H9 (cell line): ENCODE measurements around the gene PDZD2. TPM values are rescaled to one million over a fixed set of nuclear protein-coding genes. Genes with fewer than 3 reads are reported as not detected.

Source experiments
- DNase-seq: peaks from one replicate; pipeline ENCODE4 v3.0.0-alpha.2; 2017
- H2AFZ ChIP-seq: one replicate; pipeline ENCODE4 v1.6.1; 2013; ENCODE audit warnings: mild to moderate bottlenecking, low read length, control low read depth, moderate library complexity
- H2AK5ac ChIP-seq: 2 replicates; pipeline ENCODE4 v1.6.1; 2013; ENCODE audit warnings: low read length, control low read depth, mixed read lengths; ENCODE audit not compliant: insufficient read length
- H2BK120ac ChIP-seq: one replicate; pipeline ENCODE4 v1.6.1; 2013; ENCODE audit warnings: low read depth, mild to moderate bottlenecking, low read length, control low read depth, inconsistent platforms; ENCODE audit not compliant: poor library complexity, severe bottlenecking
- H2BK12ac ChIP-seq: 2 replicates; pipeline ENCODE4 v1.6.1; 2013; ENCODE audit warnings: low read length, control low read depth, mixed read lengths, low read depth; ENCODE audit not compliant: insufficient read length
- H2BK15ac ChIP-seq: 2 replicates; pipeline ENCODE4 v1.6.1; 2013; ENCODE audit warnings: low read depth, low read length, control low read depth
- H2BK20ac ChIP-seq: one replicate; pipeline ENCODE4 v1.6.1; 2013; ENCODE audit warnings: low read depth, mild to moderate bottlenecking, low read length, control low read depth, inconsistent platforms; ENCODE audit not compliant: poor library complexity, severe bottlenecking
- H2BK5ac ChIP-seq: 2 replicates; pipeline ENCODE4 v1.6.1; 2013; ENCODE audit warnings: low read length, control low read depth, mixed read lengths; ENCODE audit not compliant: insufficient read length
- H3K14ac ChIP-seq: 2 replicates; pipeline ENCODE4 v1.6.1; 2013; ENCODE audit warnings: low read length, control low read depth; ENCODE audit not compliant: insufficient read depth
- H3K18ac ChIP-seq: 2 replicates; pipeline ENCODE4 v1.6.1; 2013; ENCODE audit warnings: low read depth, mild to moderate bottlenecking, mixed read lengths, low read length, control low read depth; ENCODE audit not compliant: insufficient read length
- H3K23ac ChIP-seq: 2 replicates; pipeline ENCODE4 v1.6.1; 2013; ENCODE audit warnings: low read length, control low read depth, mixed read lengths, low read depth; ENCODE audit not compliant: insufficient read length
- H3K23me2 ChIP-seq: 2 replicates; pipeline ENCODE4 v1.6.1; 2013; ENCODE audit warnings: low read depth, mild to moderate bottlenecking, mixed read lengths, low read length, control low read depth; ENCODE audit not compliant: insufficient read length, poor library complexity, severe bottlenecking
- H3K27ac ChIP-seq: 2 replicates; pipeline ENCODE4 v1.5.1; 2013; ENCODE audit warnings: low read length, control low read depth, mixed read lengths, low read depth; ENCODE audit not compliant: insufficient read length
- H3K27me3 ChIP-seq: 2 replicates; pipeline ENCODE4 v1.6.1; 2013; ENCODE audit warnings: low read length, control low read depth, inconsistent platforms; ENCODE audit not compliant: insufficient read depth
- H3K4ac ChIP-seq: 2 replicates; pipeline ENCODE4 v1.6.1; 2013; ENCODE audit warnings: low read depth, mild to moderate bottlenecking, control low read depth, inconsistent platforms, low read length, moderate library complexity
- H3K4me1 ChIP-seq: 2 replicates; pipeline ENCODE4 v1.6.1; 2013; ENCODE audit warnings: low read length, control low read depth, inconsistent platforms; ENCODE audit not compliant: insufficient read depth
- H3K4me2 ChIP-seq: 2 replicates; pipeline ENCODE4 v1.6.1; 2013; ENCODE audit warnings: low read length, control low read depth, mixed read lengths; ENCODE audit not compliant: insufficient read length, insufficient read depth
- H3K56ac ChIP-seq: 2 replicates; pipeline ENCODE4 v1.6.1; 2013; ENCODE audit warnings: low read depth, mild to moderate bottlenecking, mixed read lengths, low read length, control low read depth; ENCODE audit not compliant: insufficient read length
- H3K79me1 ChIP-seq: 2 replicates; pipeline ENCODE4 v1.6.1; 2013; ENCODE audit warnings: low read depth, mild to moderate bottlenecking, moderate library complexity, low read length, control low read depth, inconsistent platforms; ENCODE audit not compliant: insufficient read depth, poor library complexity, severe bottlenecking
- H3K79me2 ChIP-seq: 2 replicates; pipeline ENCODE4 v1.6.1; 2013; ENCODE audit warnings: low read length, control low read depth, inconsistent platforms; ENCODE audit not compliant: insufficient read depth
- H3K9ac ChIP-seq: 2 replicates; pipeline ENCODE4 v1.6.1; 2013; ENCODE audit warnings: low read length, control low read depth, mixed read lengths; ENCODE audit not compliant: insufficient read length; ENCODE audit errors: extremely low read depth
- H3K9me3 ChIP-seq: one replicate; pipeline ENCODE4 v1.6.1; 2013; ENCODE audit warnings: low read depth, low read length, inconsistent platforms; ENCODE audit not compliant: control insufficient read depth
- H3T11ph ChIP-seq: one replicate; pipeline ENCODE4 v1.6.1; 2013; ENCODE audit warnings: mild to moderate bottlenecking, low read length, control low read depth, inconsistent platforms
- H4K20me1 ChIP-seq: one replicate; pipeline ENCODE4 v1.6.1; 2013; ENCODE audit not compliant: control insufficient read depth, insufficient read length, insufficient read depth
- H4K5ac ChIP-seq: 2 replicates; pipeline ENCODE4 v1.6.1; 2013; ENCODE audit warnings: low read depth, mild to moderate bottlenecking, mixed read lengths, low read length, control low read depth; ENCODE audit not compliant: insufficient read length
- H4K8ac ChIP-seq: replicated peaks from 2 replicates; pipeline ENCODE4 v1.6.1; 2013; ENCODE audit warnings: low read length, control low read depth, mixed read lengths, low read depth; ENCODE audit not compliant: insufficient read length
- H4K91ac ChIP-seq: 2 replicates; pipeline ENCODE4 v1.6.1; 2013; ENCODE audit warnings: low read depth, mild to moderate bottlenecking, moderate library complexity, mixed read lengths, low read length, control low read depth; ENCODE audit not compliant: insufficient read length
- H3K27ac Mint-ChIP-seq, 3 experiments: 2 replicates in 2 of 3; 3 replicates in 1 of 3; pipeline ENCODE4 v1.8.0; 2020 to 2021; ENCODE audit warnings: mixed read lengths in 3 of 3, mild to moderate bottlenecking in 1 of 3, moderate library complexity in 1 of 3
- H3K27me3 Mint-ChIP-seq: 2 replicates; pipeline ENCODE4 v1.8.0; 2021; ENCODE audit warnings: low read depth, mild to moderate bottlenecking, moderate library complexity, mixed read lengths
- H3K36me3 Mint-ChIP-seq, 3 experiments: 2 replicates in 2 of 3; 3 replicates in 1 of 3; pipeline ENCODE4 v1.8.0; 2020 to 2021; ENCODE audit warnings: low read depth in 3 of 3, mixed read lengths in 3 of 3; ENCODE audit not compliant: insufficient read depth in 1 of 3
- H3K4me1 Mint-ChIP-seq, 2 experiments: 2 replicates each; pipeline ENCODE4 v1.8.0; 2020; ENCODE audit warnings: mixed read lengths in 2 of 2
- H3K4me3 Mint-ChIP-seq, 2 experiments: 2 replicates in 1 of 2; 3 replicates in 1 of 2; pipeline ENCODE4 v1.8.0; 2020 to 2021; ENCODE audit warnings: mild to moderate bottlenecking in 2 of 2, mixed read lengths in 2 of 2, moderate library complexity in 1 of 2
- H3K9me3 Mint-ChIP-seq, 2 experiments: 2 replicates in 1 of 2; 3 replicates in 1 of 2; pipeline ENCODE4 v1.8.0; 2020; ENCODE audit warnings: mild to moderate bottlenecking in 2 of 2, mixed read lengths in 2 of 2, moderate library complexity in 1 of 2
- WGBS: extraction: QIAGEN DNeasy Blood & Tissue Kit; methylation state at CpG from one replicate; pipeline ENCODE4 v1.1.7; 2013; ENCODE audit warnings: missing lambda C conversion rate, low lambda C conversion rate, mixed read lengths; ENCODE audit not compliant: insufficient read length; ENCODE audit errors: extremely low coverage; 5-methylcytosine and 5-hydroxymethylcytosine counted together
- total RNA-seq: library from RNA; stranded (reverse); gene quantifications from 2 replicates; pipeline ENCODE4 v1.2.1, GENCODE V29; 2021
- TF ChIP-seq, protein P1 (sequence below): fragments of 200-600 bp; sonication (generic); conservative IDR thresholded peaks from 3 replicates; pipeline ENCODE4 v1.8.0; 2021; ENCODE audit warnings: antibody characterized with exemption, mild to moderate bottlenecking

The PDZD2 gene
- total RNA-seq, 1 experiment from 2014 or later: 9.9 TPM

DNA sequence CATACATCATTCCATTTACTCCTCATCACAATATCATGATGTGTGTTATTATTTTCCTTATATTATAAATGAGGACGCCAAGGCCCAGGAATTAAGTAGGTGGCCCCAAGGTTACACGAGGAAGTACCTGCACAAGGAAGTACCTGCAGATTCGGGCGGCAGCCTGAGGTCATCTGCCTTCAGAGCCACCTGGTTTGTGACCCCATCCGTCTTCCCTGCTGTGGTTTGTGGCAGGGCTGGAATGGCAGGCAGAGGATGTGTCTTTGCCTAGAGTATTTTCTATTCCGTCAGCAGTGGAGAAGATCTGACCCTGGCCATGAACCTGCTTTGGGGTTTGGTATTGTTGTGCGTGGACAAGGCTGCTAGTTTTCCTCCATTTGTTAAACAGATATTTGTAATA, 59.7 kb downstream of the PDZD2 start:
- Histone ChIP-seq H3K27me3 (no peaks in the 10 kb centered on the region), H3K23me2 (no peaks in the 10 kb centered on the region), H3K4me1 (no peaks in the 10 kb centered on the region), H2BK20ac (no peak overlapping the region), H4K91ac (no peak overlapping the region), H2AK5ac (no peak overlapping the region), H3T11ph (no peak overlapping the region), H3K79me2 (no peaks in the 10 kb centered on the region), H3K56ac (no peak overlapping the region), H4K8ac (no peak overlapping the region), H3K27ac (no peak overlapping the region), H2BK15ac (no peak overlapping the region), H2BK12ac (no peak overlapping the region), H3K4ac (no peak overlapping the region), H3K9me3 (no peaks in the 10 kb centered on the region), H2AFZ (no peak overlapping the region), H3K79me1 (no peaks in the 10 kb centered on the region), H3K4me2 (no peak overlapping the region), H2BK5ac (no peak overlapping the region), H3K23ac (no peak overlapping the region), H4K20me1 (no peaks in the 10 kb centered on the region), H3K14ac (no peak overlapping the region), H2BK120ac (no peak overlapping the region), H3K18ac (no peak overlapping the region), H3K9ac (no peak overlapping the region), H4K5ac (no peak overlapping the region)
- WGBS: no CpG with 5 or more reads among the region's 7 CpGs
- Mint-ChIP-seq H3K4me1 (peaks cover 10 to 13% of the 10 kb centered on the region in 2 experiments), H3K36me3 (no peaks in the 10 kb centered on the region; a peak in 1 of 7 replicates), H3K9me3 (no peaks in the 10 kb centered on the region), H3K27ac (no peak overlapping the region), H3K27me3 (no peaks in the 10 kb centered on the region), H3K4me3 (no peak overlapping the region)
- no peak for DNase-seq
- TF ChIP-seq, protein P1, sequence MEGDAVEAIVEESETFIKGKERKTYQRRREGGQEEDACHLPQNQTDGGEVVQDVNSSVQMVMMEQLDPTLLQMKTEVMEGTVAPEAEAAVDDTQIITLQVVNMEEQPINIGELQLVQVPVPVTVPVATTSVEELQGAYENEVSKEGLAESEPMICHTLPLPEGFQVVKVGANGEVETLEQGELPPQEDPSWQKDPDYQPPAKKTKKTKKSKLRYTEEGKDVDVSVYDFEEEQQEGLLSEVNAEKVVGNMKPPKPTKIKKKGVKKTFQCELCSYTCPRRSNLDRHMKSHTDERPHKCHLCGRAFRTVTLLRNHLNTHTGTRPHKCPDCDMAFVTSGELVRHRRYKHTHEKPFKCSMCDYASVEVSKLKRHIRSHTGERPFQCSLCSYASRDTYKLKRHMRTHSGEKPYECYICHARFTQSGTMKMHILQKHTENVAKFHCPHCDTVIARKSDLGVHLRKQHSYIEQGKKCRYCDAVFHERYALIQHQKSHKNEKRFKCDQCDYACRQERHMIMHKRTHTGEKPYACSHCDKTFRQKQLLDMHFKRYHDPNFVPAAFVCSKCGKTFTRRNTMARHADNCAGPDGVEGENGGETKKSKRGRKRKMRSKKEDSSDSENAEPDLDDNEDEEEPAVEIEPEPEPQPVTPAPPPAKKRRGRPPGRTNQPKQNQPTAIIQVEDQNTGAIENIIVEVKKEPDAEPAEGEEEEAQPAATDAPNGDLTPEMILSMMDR: no peak
